OCI-LY7 (cell line): ENCODE results near the gene RAB21. TPM values are rescaled to one million over a fixed set of nuclear protein-coding genes. Genes with fewer than 3 reads are reported as not detected.

ENCODE experiments used
- BruUV-seq: library from RNA; stranded (reverse); fragments of 400-500 nt; replicated peaks from 2 replicates; lab custom pipeline; 2021; lab: Mats Ljungman, UMichigan
- CTCF ChIA-PET: fragments of 300-600 bp; sonication (Branson Sonifier 250); formaldehyde crosslinking; loops from one replicate; lab custom pipeline; 2022; ENCODE audit warnings: antibody characterized with exemption; ENCODE audit not compliant: unreplicated experiment; lab: Charles Lee
- POLR2A ChIA-PET: fragments of 300-600 bp; sonication (Branson Sonifier 250); formaldehyde crosslinking; loops from one replicate; lab custom pipeline; 2022; ENCODE audit warnings: antibody characterized with exemption; lab: Charles Lee
- DNase-seq: peaks from one replicate; pipeline ENCODE4 v3.0.0-alpha.2; 2015; ENCODE audit warnings: low spot score
- H2AFZ ChIP-seq: fragments of 200-600 bp; sonication (generic), shearing (Covaris generic); 2 replicates; pipeline ENCODE4 v1.6.1; 2014; ENCODE audit warnings: mild to moderate bottlenecking, antibody characterized with exemption, low read length, moderate library complexity
- H3K27ac ChIP-seq: fragments of 200-600 bp; sonication (generic); 2 replicates; pipeline ENCODE4 v1.5.1; 2014; ENCODE audit warnings: mixed run types, low read depth, mild to moderate bottlenecking, moderate library complexity, low read length, inconsistent platforms; ENCODE audit not compliant: poor library complexity, severe bottlenecking
- H3K36me3 ChIP-seq: fragments of 200-600 bp; sonication (generic); 2 replicates; pipeline ENCODE4 v1.6.1; 2014; ENCODE audit warnings: mild to moderate bottlenecking, antibody characterized with exemption, low read length, moderate library complexity, mixed read lengths; ENCODE audit not compliant: insufficient read depth
- H3K4me1 ChIP-seq: fragments of 200-600 bp; sonication (generic); 2 replicates; pipeline ENCODE4 v1.5.1; 2014; ENCODE audit warnings: mild to moderate bottlenecking, low read length; ENCODE audit not compliant: insufficient read depth, poor library complexity, severe bottlenecking
- H3K4me2 ChIP-seq: fragments of 200-600 bp; sonication (generic); 2 replicates; pipeline ENCODE4 v1.6.1; 2014; ENCODE audit warnings: mild to moderate bottlenecking, low read length
- H3K4me3 ChIP-seq: fragments of 200-600 bp; sonication (generic); 2 replicates; pipeline ENCODE4 v1.5.1; 2014; ENCODE audit warnings: mild to moderate bottlenecking, low read depth, low read length; ENCODE audit not compliant: poor library complexity, severe bottlenecking
- H3K79me2 ChIP-seq: fragments of 200-600 bp; sonication (generic); 2 replicates; pipeline ENCODE4 v1.6.1; 2016; ENCODE audit warnings: low read depth, mild to moderate bottlenecking, low read length, moderate library complexity, mixed read lengths; ENCODE audit not compliant: insufficient read depth
- H3K9me2 ChIP-seq: fragments of 200-600 bp; sonication (generic); 2 replicates; pipeline ENCODE4 v1.6.1; 2016; ENCODE audit warnings: mild to moderate bottlenecking, low read length, mixed read lengths; ENCODE audit not compliant: insufficient read depth
- H3K9me3 ChIP-seq: fragments of 200-600 bp; sonication (generic); 2 replicates; pipeline ENCODE4 v1.6.1; 2014; ENCODE audit warnings: mild to moderate bottlenecking, mixed run types, low read length, mixed read lengths
- H4K20me1 ChIP-seq: fragments of 200-600 bp; sonication (generic); 2 replicates; pipeline ENCODE4 v1.6.1; 2014; ENCODE audit warnings: mild to moderate bottlenecking, antibody characterized with exemption, low read length, moderate library complexity, mixed read lengths; ENCODE audit not compliant: insufficient read depth
- CTCF ChIP-seq: fragments of 200-600 bp; sonication (generic); conservative IDR thresholded peaks from 2 replicates; pipeline ENCODE4 v1.5.1; 2014; ENCODE audit warnings: mild to moderate bottlenecking, antibody characterized with exemption, low read length, moderate library complexity, mixed read lengths
- EZH2phosphoT487 ChIP-seq: fragments of 200-600 bp; sonication (generic); IDR thresholded peaks from 2 replicates; pipeline ENCODE4 v1.6.1; 2018; ENCODE audit warnings: low read depth, borderline replicate concordance, mild to moderate bottlenecking, mixed run types, antibody characterized with exemption, low read length, moderate library complexity, mixed read lengths
- intact Hi-C: fragments of 100-400 bp; cut with micrococcal nuclease; formaldehyde crosslinking; loops from one replicate; pipeline ENCODE4 v1.10.0; 2022; ENCODE audit not compliant: unreplicated experiment
- total RNA-seq, 2 experiments: library from RNA; depleted of rRNA in 1 of 2; stranded (reverse); fragments of >200 nt in 1 of 2; shearing (Covaris generic) in 1 of 2; gene quantifications; 2 replicates each; pipeline ENCODE4 v1.2.3, GENCODE V29; 2014 to 2022

RAB21 gene
- total RNA-seq, 2 experiments from 2014 or later: 18.2 to 46.6 TPM

GRCh38 chr12:71848212-71848611 is 93.5 kb downstream of the RAB21 start:
- peaks cover 15% of the 10 kb centered on the region; the same call in 1 of the 2 replicates for H3K9me3 ChIP-seq
- intact Hi-C loops: loop anchor here (10.0 kb wide), 1 partner anchor 183 kb away; the partner anchor contains the start of genes THAP2 and ZFC3H1
- no peak overlapping the region for H2AFZ ChIP-seq
- 0 out of 2 replicates have a peak, but pooled peaks cover 7% of the 10 kb centered on the region for H4K20me1 ChIP-seq
- TF ChIP-seq CTCF (no peak), EZH2phosphoT487 (no peak)
- DNase-seq: no peak
- H3K4me1 ChIP-seq: no peaks in the 10 kb centered on the region
- no peak overlapping the region for H3K4me3 ChIP-seq
- peaks cover 34% of the 10 kb centered on the region; the same call in 1 of the 2 replicates for H3K36me3 ChIP-seq
- ChIA-PET POLR2A (interaction anchor here (0.6 to 0.7 kb wide), 2 partner anchors 18 to 203 kb away, joined by 3 to 5 read pairs; no protein-coding TSS in a partner anchor), CTCF (no interaction called here)
- H3K4me2 ChIP-seq: no peak overlapping the region
- no peak overlapping the region for H3K27ac ChIP-seq
- BruUV-seq: no TSS peak
- H3K79me2 ChIP-seq: peaks cover 45% of the 10 kb centered on the region; the same call in 1 of the 2 replicates
- no peaks in the 10 kb centered on the region for H3K9me2 ChIP-seq

GRCh38 chr12:71849109-71849851 is 94.6 kb downstream of the RAB21 start:
- Histone ChIP-seq H2AFZ (no peak overlapping the region), H3K36me3 (peaks cover 35% of the 10 kb centered on the region; the same call in 1 of the 2 replicates), H3K27ac (no peak overlapping the region), H3K9me2 (no peaks in the 10 kb centered on the region), H3K4me2 (no peak overlapping the region), H4K20me1 (0 out of 2 replicates have a peak, but pooled peaks cover 3% of the 10 kb centered on the region), H3K9me3 (peaks cover 16% of the 10 kb centered on the region; the same call in 1 of the 2 replicates), H3K4me1 (peaks cover under 1% of the 10 kb centered on the region), H3K4me3 (no peak overlapping the region), H3K79me2 (peaks cover 40% of the 10 kb centered on the region; the same call in 1 of the 2 replicates)
- ChIA-PET CTCF (interaction anchor here (0.9 kb wide), 1 partner anchor 11 kb away, joined by 3 read pairs; no protein-coding TSS in a partner anchor), POLR2A (interaction anchor here (0.5 to 1.0 kb wide), 4 partner anchors 9 to 411 kb away, joined by 3 to 5 read pairs (median 3); no protein-coding TSS in a partner anchor)
- BruUV-seq: no TSS peak
- TF ChIP-seq CTCF: no peak
- TF ChIP-seq EZH2phosphoT487: no peak
- intact Hi-C loops: loop anchor here (10.0 kb wide), 1 partner anchor 184 kb away; the partner anchor contains the start of genes THAP2 and ZFC3H1
- DNase-seq: no peak

Other genes with a start within 250 kb of the RAB21 start
- 31.1 and 45.8 TPM in 2 replicates for gene ZFC3H1, start 91.0 kb upstream of the RAB21 start, total RNA-seq (2014; rRNA removed; shearing (Covaris generic))
- 66.8 and 75.9 TPM in 2 replicates for gene ZFC3H1, start 91.0 kb upstream of the RAB21 start, total RNA-seq (2022)
- gene THAP2, start 90.6 kb upstream of the RAB21 start, total RNA-seq (2014; rRNA removed; shearing (Covaris generic)): 3.6 and 8.2 TPM in 2 replicates
- 9.3 and 10.2 TPM in 2 replicates for gene THAP2, start 90.6 kb upstream of the RAB21 start, total RNA-seq (2022)
- gene TMEM19, start 68.8 kb upstream of the RAB21 start, total RNA-seq (2014; rRNA removed; shearing (Covaris generic)): 38.3 and 44.1 TPM in 2 replicates
- 40.4 and 47.5 TPM in 2 replicates for gene TMEM19, start 68.8 kb upstream of the RAB21 start, total RNA-seq (2022)
- 12.1 and 12.4 TPM in 2 replicates for gene TBC1D15, start 84.9 kb downstream of the RAB21 start, total RNA-seq (2014; rRNA removed; shearing (Covaris generic))
- 37.9 and 39.9 TPM in 2 replicates for gene TBC1D15, start 84.9 kb downstream of the RAB21 start, total RNA-seq (2022)
- gene TPH2, start 184.0 kb downstream of the RAB21 start, total RNA-seq (2014; rRNA removed; shearing (Covaris generic)): not detected in 2 replicates
- gene TPH2, start 184.0 kb downstream of the RAB21 start, total RNA-seq (2022): not detected in 2 replicates